HG03280 (cell line): Measurements from ENCODE around the gene ANKRD39.
"Not testable (repeated sequence)": the region's sequence is repeated elsewhere in the genome, so short reads cannot be mapped to it uniquely, and the experiment has no call there.

Experiments
- ATAC-seq: cut with Tn5 transposase; IDR thresholded peaks from one replicate; pipeline ENCODE4 v1.9.1; 2021; ENCODE audit warnings: mild to moderate bottlenecking, moderate library complexity; ENCODE audit not compliant: unreplicated experiment

Gene ANKRD39

GRCh38 chr2:96857667-96858372, at the start of gene ANKRD39:
Gene ANKRD39 (minus strand): TSS chr2:96858016. CDS start chr2:96857987, 29 bp downstream.
- ATAC-seq = peak; percentile 92

- no peak for ATAC-seq
Measured at GRCh38 chr2:96906729-96907114, 48.9 kb upstream of the ANKRD39 start.

- no peak for ATAC-seq
Measured at GRCh38 chr2:96903815-96904214, 46.0 kb upstream of the ANKRD39 start.

GRCh38 chr2:96903318-96903717, 45.5 kb upstream of the ANKRD39 start:
- no peak for ATAC-seq

GRCh38 chr2:96900237-96900636, 42.4 kb upstream of the ANKRD39 start:
- ATAC-seq = no peak

GRCh38 chr2:96899413-96899741, 41.6 kb upstream of the ANKRD39 start:
- ATAC-seq = no peak

GRCh38 chr2:96898641-96899412, 41.0 kb upstream of the ANKRD39 start:
- ATAC-seq = no peak

- no peak for ATAC-seq
Measured at GRCh38 chr2:96898135-96898505, 40.3 kb upstream of the ANKRD39 start.

- no peak for ATAC-seq
Measured at GRCh38 chr2:96897491-96898134, 39.8 kb upstream of the ANKRD39 start.

- no peak for ATAC-seq
Measured at GRCh38 chr2:96895746-96896651, 38.2 kb upstream of the ANKRD39 start.

- ATAC-seq = no peak
Measured at GRCh38 chr2:96895032-96895745, 37.4 kb upstream of the ANKRD39 start.

GRCh38 chr2:96894151-96894531, 36.3 kb upstream of the ANKRD39 start:
- ATAC-seq = no peak

GRCh38 chr2:96893289-96894150, 35.7 kb upstream of the ANKRD39 start:
- no peak for ATAC-seq

- no peak for ATAC-seq
Measured at GRCh38 chr2:96891591-96892333, 33.9 kb upstream of the ANKRD39 start.

- no peak for ATAC-seq
Measured at GRCh38 chr2:96890726-96891385, 33.0 kb upstream of the ANKRD39 start.

- ATAC-seq = no peak
Measured at GRCh38 chr2:96890252-96890651, 32.4 kb upstream of the ANKRD39 start.

GRCh38 chr2:96889502-96889901, 31.7 kb upstream of the ANKRD39 start:
- ATAC-seq = not testable (repeated sequence)
